SJCRH30 (cell line): Measurements from ENCODE around the gene HTT. TPM values are rescaled to one million over a fixed set of nuclear protein-coding genes. Genes with fewer than 3 reads are reported as not detected.

ENCODE experiments used
- DNase-seq, 2 experiments: peaks; one replicate each; pipeline ENCODE4 v3.0.0-alpha.2; 2015 to 2020
- H3K27ac ChIP-seq: fragments of 250-450 bp; sonication (Bioruptor Pico); 2 replicates; pipeline ENCODE4 v1.5.1; 2020; ENCODE audit warnings: mild to moderate bottlenecking, moderate library complexity
- H3K27me3 ChIP-seq: fragments of 250-450 bp; sonication (Bioruptor Pico); 2 replicates; pipeline ENCODE4 v1.5.1; 2020; ENCODE audit warnings: mild to moderate bottlenecking, moderate library complexity
- H3K36me3 ChIP-seq: fragments of 250-450 bp; sonication (Bioruptor Pico); 2 replicates; pipeline ENCODE4 v1.5.1; 2020; ENCODE audit warnings: mild to moderate bottlenecking, moderate library complexity
- H3K4me1 ChIP-seq: fragments of 250-450 bp; sonication (Bioruptor Pico); 2 replicates; pipeline ENCODE4 v1.5.1; 2020; ENCODE audit warnings: mild to moderate bottlenecking, moderate library complexity
- H3K4me3 ChIP-seq: fragments of 250-450 bp; sonication (Bioruptor Pico); 2 replicates; pipeline ENCODE4 v1.5.1; 2020; ENCODE audit warnings: mild to moderate bottlenecking, moderate library complexity
- H3K9me3 ChIP-seq: fragments of 250-450 bp; sonication (Bioruptor Pico); replicated peaks from 2 replicates; pipeline ENCODE4 v1.5.1; 2020; ENCODE audit warnings: mild to moderate bottlenecking, moderate library complexity
- total RNA-seq: library from RNA; depleted of rRNA; stranded (reverse); fragments of >200 nt; shearing (Covaris generic); gene quantifications from 2 replicates; pipeline ENCODE4 v1.2.3, GENCODE V29; 2014

The HTT gene
- total RNA-seq, 1 experiment from 2014 or later: 30.7 TPM

GRCh38 chr4:3253808-3254207 is 179.3 kb downstream of the HTT start:
- peak in 1 of 2 experiments; percentile 7 for DNase-seq
- Histone ChIP-seq H3K36me3 (no peaks in the 10 kb centered on the region), H3K9me3 (no peaks in the 10 kb centered on the region), H3K4me1 (no peaks in the 10 kb centered on the region), H3K4me3 (no peak overlapping the region), H3K27me3 (no peaks in the 10 kb centered on the region), H3K27ac (no peak overlapping the region)

GRCh38 chr4:3254302-3255131 is 180.0 kb downstream of the HTT start:
- DNase-seq: peak in 1 of 2 experiments; percentile 9
- no peaks in the 10 kb centered on the region for H3K4me1 ChIP-seq
- H3K36me3 ChIP-seq: no peaks in the 10 kb centered on the region
- no peaks in the 10 kb centered on the region for H3K27me3 ChIP-seq
- no peaks in the 10 kb centered on the region for H3K9me3 ChIP-seq
- H3K4me3 ChIP-seq: no peak overlapping the region
- no peak overlapping the region for H3K27ac ChIP-seq

GRCh38 chr4:3255611-3256186 is 181.2 kb downstream of the HTT start:
- peak in 1 of 2 experiments; percentile 2 for DNase-seq
- Histone ChIP-seq H3K4me3 (no peak overlapping the region), H3K36me3 (no peaks in the 10 kb centered on the region)

GRCh38 chr4:3256230-3257102 is 182.0 kb downstream of the HTT start:
- Histone ChIP-seq H3K4me1 (no peaks in the 10 kb centered on the region), H3K4me3 (no peak overlapping the region), H3K9me3 (no peaks in the 10 kb centered on the region), H3K27me3 (no peaks in the 10 kb centered on the region), H3K27ac (no peak overlapping the region), H3K36me3 (no peaks in the 10 kb centered on the region)
- DNase-seq: peak in 1 of 2 experiments; percentile 2

More at GRCh38 chr4:3255611-3256186, 181.2 kb downstream of the HTT start:
- Histone ChIP-seq H3K27me3 (no peaks in the 10 kb centered on the region), H3K9me3 (no peaks in the 10 kb centered on the region), H3K4me1 (no peaks in the 10 kb centered on the region), H3K27ac (no peak overlapping the region)

GRCh38 chr4:3257103-3257555 is 182.6 kb downstream of the HTT start:
- Histone ChIP-seq H3K27me3 (no peaks in the 10 kb centered on the region), H3K9me3 (no peaks in the 10 kb centered on the region), H3K4me3 (no peak overlapping the region), H3K27ac (no peak overlapping the region), H3K36me3 (no peaks in the 10 kb centered on the region), H3K4me1 (no peaks in the 10 kb centered on the region)
- peak in 1 of 2 experiments; percentile 5 for DNase-seq

- Histone ChIP-seq H3K9me3 (no peaks in the 10 kb centered on the region), H3K27ac (no peak overlapping the region), H3K4me3 (no peak overlapping the region), H3K36me3 (no peaks in the 10 kb centered on the region), H3K27me3 (no peaks in the 10 kb centered on the region), H3K4me1 (no peaks in the 10 kb centered on the region)
- DNase-seq: peak in 1 of 2 experiments; percentile 2
Measured at GRCh38 chr4:3257556-3258482, 183.3 kb downstream of the HTT start.

GRCh38 chr4:3261411-3262207 is 187.1 kb downstream of the HTT start:
- Histone ChIP-seq H3K9me3 (no peaks in the 10 kb centered on the region), H3K36me3 (no peaks in the 10 kb centered on the region), H3K4me1 (no peaks in the 10 kb centered on the region), H3K27ac (no peak overlapping the region), H3K27me3 (no peaks in the 10 kb centered on the region), H3K4me3 (no peak overlapping the region)
- peak in 1 of 2 experiments; percentile 4 for DNase-seq

GRCh38 chr4:3262208-3263052 is 187.9 kb downstream of the HTT start:
- peak in 1 of 2 experiments; percentile 1 for DNase-seq
- no peaks in the 10 kb centered on the region for H3K4me1 ChIP-seq
- H3K9me3 ChIP-seq: no peaks in the 10 kb centered on the region
- no peaks in the 10 kb centered on the region for H3K36me3 ChIP-seq
- no peaks in the 10 kb centered on the region for H3K27me3 ChIP-seq
- H3K4me3 ChIP-seq: no peak overlapping the region
- H3K27ac ChIP-seq: no peak overlapping the region

- H3K27me3 ChIP-seq: no peaks in the 10 kb centered on the region
- peak in 1 of 2 experiments; percentile 0 for DNase-seq
- H3K36me3 ChIP-seq: no peaks in the 10 kb centered on the region
- H3K27ac ChIP-seq: no peak overlapping the region
- H3K9me3 ChIP-seq: no peaks in the 10 kb centered on the region
- H3K4me3 ChIP-seq: no peak overlapping the region
- H3K4me1 ChIP-seq: no peaks in the 10 kb centered on the region; the same call in 1 of the 2 replicates
Measured at GRCh38 chr4:3263053-3263875, 188.8 kb downstream of the HTT start.

- H3K27ac ChIP-seq: no peak overlapping the region
Measured at GRCh38 chr4:3263876-3264193, 189.4 kb downstream of the HTT start.

GRCh38 chr4:3266076-3266475 is 191.6 kb downstream of the HTT start:
- Histone ChIP-seq H3K9me3 (no peaks in the 10 kb centered on the region), H3K4me1 (peaks cover 16% of the 10 kb centered on the region), H3K4me3 (no peak overlapping the region), H3K27ac (no peak overlapping the region), H3K36me3 (no peaks in the 10 kb centered on the region), H3K27me3 (no peaks in the 10 kb centered on the region; the same call in 1 of the 2 replicates)
- DNase-seq: peak in 1 of 2 experiments; percentile 0

More at GRCh38 chr4:3263876-3264193, 189.4 kb downstream of the HTT start:
- DNase-seq: peak in 1 of 2 experiments; percentile 0
- Histone ChIP-seq H3K9me3 (no peaks in the 10 kb centered on the region), H3K36me3 (no peaks in the 10 kb centered on the region), H3K4me3 (no peak overlapping the region), H3K4me1 (no peaks in the 10 kb centered on the region; the same call in 1 of the 2 replicates), H3K27me3 (no peaks in the 10 kb centered on the region)
